ENCODE data around the gene PIANP. TPM values are rescaled to one million over a fixed set of nuclear protein-coding genes. Genes with fewer than 3 reads are reported as not detected.

The PIANP gene
- total RNA-seq, 2 experiments from 2014 or later = 0.98 to 15.2 TPM

DNA sequence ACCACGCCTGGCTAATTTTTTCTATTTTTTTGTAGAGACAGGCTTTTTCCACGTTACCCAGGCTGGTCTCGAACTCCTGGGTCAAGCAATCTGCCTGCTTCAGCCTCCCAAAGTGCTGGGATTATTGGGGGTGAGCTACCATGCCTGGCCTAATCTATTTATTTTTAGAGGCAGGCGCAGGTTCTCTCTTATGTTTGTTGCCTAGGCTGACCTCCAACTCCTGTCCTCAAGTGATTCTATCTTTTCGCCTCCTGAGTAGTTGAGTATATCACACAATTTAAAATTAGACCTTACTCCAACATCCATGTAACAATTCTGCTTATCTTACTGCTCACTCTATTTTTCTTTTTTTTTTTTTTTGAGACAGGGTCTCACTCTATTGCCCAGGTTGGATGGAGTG is 46.6 kb downstream of the PIANP start:
- no peaks in the 10 kb centered on the region for H3K79me2 ChIP-seq (ENCODE audit: insufficient read depth, low read depth, low read length)
- peaks cover 8% of the 10 kb centered on the region for H3K4me1 ChIP-seq (ENCODE audit: insufficient read depth, low read length, poor library complexity, severe bottlenecking)
- H3K36me3 ChIP-seq (ENCODE audit: insufficient read depth, low read length) = peaks cover 24% of the 10 kb centered on the region
- H2AFZ ChIP-seq (ENCODE audit: low read length) = no peak overlapping the region
- H3K27ac ChIP-seq (ENCODE audit: low read depth, low read length, poor library complexity, severe bottlenecking) = no peak overlapping the region
- ChIA-PET CTCF (ENCODE audit: unreplicated experiment) (interaction anchor here (1.4 kb wide), 1 partner anchor 10 kb away, joined by 6 read pairs; no protein-coding TSS in a partner anchor), POLR2A (interaction anchor here (0.6 kb wide), 1 partner anchor 10 kb away, joined by 4 read pairs; no protein-coding TSS in a partner anchor)
- H3K4me2 ChIP-seq (ENCODE audit: low read length) = no peak overlapping the region
- no peaks in the 10 kb centered on the region for H3K9me3 ChIP-seq (ENCODE audit: low read length)
- BruUV-seq (replicated peaks) = no TSS peak
- intact Hi-C loops (cut with micrococcal nuclease; ENCODE audit: unreplicated experiment) = no loop called here
- no peak for TF ChIP-seq EZH2phosphoT487 (IDR thresholded peaks at IDR 0.05; ENCODE audit: borderline replicate concordance, low read depth, low read length)
- no peaks in the 10 kb centered on the region for H4K20me1 ChIP-seq (ENCODE audit: insufficient read depth, low read length)
- H3K4me3 ChIP-seq (ENCODE audit: low read depth, low read length, poor library complexity, severe bottlenecking) = no peak overlapping the region
- DNase-seq (ENCODE audit: low spot score) = no peak
- no peaks in the 10 kb centered on the region for H3K9me2 ChIP-seq (ENCODE audit: insufficient read depth, low read length)

DNA sequence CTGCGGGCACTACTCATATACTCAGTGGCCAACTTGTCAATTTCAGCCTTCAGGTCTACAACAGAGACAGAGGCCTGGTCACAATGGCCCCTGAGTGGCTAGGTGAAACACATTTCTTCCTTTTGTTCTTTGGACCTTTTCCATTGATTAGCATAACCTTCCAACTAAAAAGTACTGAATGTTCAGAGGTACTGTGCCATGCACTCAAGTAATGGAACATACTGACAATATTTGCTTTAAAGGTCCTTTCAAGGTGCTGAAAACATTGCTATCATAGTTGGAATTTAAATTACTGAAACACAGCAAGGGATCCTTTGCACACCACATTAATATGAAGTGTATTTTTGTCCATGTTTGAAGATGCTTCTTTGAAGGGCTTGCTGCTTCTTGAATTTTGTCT is 47.3 kb downstream of the PIANP start:
- no peak overlapping the region for H2AFZ ChIP-seq (ENCODE audit: low read length)
- peaks cover 24% of the 10 kb centered on the region for H3K36me3 ChIP-seq (ENCODE audit: insufficient read depth, low read length)
- H3K27ac ChIP-seq (ENCODE audit: low read depth, low read length, poor library complexity, severe bottlenecking) = no peak overlapping the region
- no TSS peak for BruUV-seq (replicated peaks)
- no peaks in the 10 kb centered on the region for H4K20me1 ChIP-seq (ENCODE audit: insufficient read depth, low read length)
- intact Hi-C loops (cut with micrococcal nuclease; ENCODE audit: unreplicated experiment) = no loop called here
- POLR2A ChIA-PET = interaction anchor here (0.6 to 1.3 kb wide), 5 partner anchors 8 to 103 kb away, joined by 3 to 7 read pairs (median 3); no protein-coding TSS in a partner anchor
- H3K79me2 ChIP-seq (ENCODE audit: insufficient read depth, low read depth, low read length) = no peaks in the 10 kb centered on the region
- H3K4me1 ChIP-seq (ENCODE audit: insufficient read depth, low read length, poor library complexity, severe bottlenecking) = peaks cover 8% of the 10 kb centered on the region
- no peaks in the 10 kb centered on the region for H3K9me2 ChIP-seq (ENCODE audit: insufficient read depth, low read length)
- H3K4me2 ChIP-seq (ENCODE audit: low read length) = no peak overlapping the region
- no peak for DNase-seq (ENCODE audit: low spot score)
- CTCF ChIA-PET (ENCODE audit: unreplicated experiment) = interaction anchor here (1.4 kb wide), 1 partner anchor 9 kb away, joined by 6 read pairs; no protein-coding TSS in a partner anchor
- H3K9me3 ChIP-seq (ENCODE audit: low read length) = no peaks in the 10 kb centered on the region
- no peak overlapping the region for H3K4me3 ChIP-seq (ENCODE audit: low read depth, low read length, poor library complexity, severe bottlenecking)
- no peak for TF ChIP-seq CTCF (conservative IDR thresholded peaks at IDR 0.05; ENCODE audit: low read length)
- TF ChIP-seq EZH2phosphoT487 (IDR thresholded peaks at IDR 0.05; ENCODE audit: borderline replicate concordance, low read depth, low read length) = no peak

DNA sequence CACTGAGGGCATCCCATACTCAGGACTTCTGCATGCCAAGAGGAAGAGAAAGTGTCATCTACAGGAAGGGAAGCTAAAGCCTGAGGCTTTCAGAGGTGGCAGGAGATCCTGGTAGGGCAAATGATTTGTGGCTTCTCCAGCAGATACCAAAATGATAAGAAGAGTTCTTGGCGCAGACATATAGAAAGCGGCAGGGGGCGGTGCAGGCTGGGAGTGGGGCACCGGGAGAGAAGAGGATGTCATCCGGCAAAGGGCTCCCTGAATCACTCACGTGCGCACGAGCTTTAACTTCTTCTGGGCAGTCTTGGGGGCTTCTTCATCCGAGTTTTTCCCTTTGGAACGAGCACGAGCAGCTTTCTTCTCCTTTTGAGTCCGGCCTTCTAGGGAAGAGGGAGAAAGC is 48.2 kb downstream of the PIANP start:
- DNase-seq (ENCODE audit: low spot score) = no peak
- no peaks in the 10 kb centered on the region for H3K9me2 ChIP-seq (ENCODE audit: insufficient read depth, low read length)
- intact Hi-C loops (cut with micrococcal nuclease; ENCODE audit: unreplicated experiment) = no loop called here
- no peak overlapping the region for H3K27ac ChIP-seq (ENCODE audit: low read depth, low read length, poor library complexity, severe bottlenecking)
- H3K4me3 ChIP-seq (ENCODE audit: low read depth, low read length, poor library complexity, severe bottlenecking) = no peak overlapping the region
- H4K20me1 ChIP-seq (ENCODE audit: insufficient read depth, low read length) = no peaks in the 10 kb centered on the region
- peaks cover 8% of the 10 kb centered on the region for H3K4me1 ChIP-seq (ENCODE audit: insufficient read depth, low read length, poor library complexity, severe bottlenecking)
- peaks cover 24% of the 10 kb centered on the region for H3K36me3 ChIP-seq (ENCODE audit: insufficient read depth, low read length)
- no peak overlapping the region for H2AFZ ChIP-seq (ENCODE audit: low read length)
- no peaks in the 10 kb centered on the region for H3K79me2 ChIP-seq (ENCODE audit: insufficient read depth, low read depth, low read length)
- no TSS peak for BruUV-seq (replicated peaks)
- no peak overlapping the region for H3K4me2 ChIP-seq (ENCODE audit: low read length)
- ChIA-PET CTCF (ENCODE audit: unreplicated experiment) (no interaction called here), POLR2A (interaction anchor here (0.8 to 1.3 kb wide), 3 partner anchors 9 to 39 kb away, joined by 3 read pairs; no protein-coding TSS in a partner anchor)
- TF ChIP-seq CTCF (conservative IDR thresholded peaks at IDR 0.05; ENCODE audit: low read length) (no peak), EZH2phosphoT487 (IDR thresholded peaks at IDR 0.05; ENCODE audit: borderline replicate concordance, low read depth, low read length) (no peak)
- no peaks in the 10 kb centered on the region for H3K9me3 ChIP-seq (ENCODE audit: low read length)

All from OCI-LY7 (cell line).